GM12878 (cell line): Measurements from ENCODE around the gene OSGEPL1. TPM values are rescaled to one million over a fixed set of nuclear protein-coding genes. Genes with fewer than 3 reads are reported as not detected.

Experiments used
- CREB1 ChIP-seq: IDR thresholded peaks from 2 replicates; pipeline ENCODE4 v1.6.1; 2012; ENCODE audit warnings: low read depth, mild to moderate bottlenecking, inconsistent platforms
- GABPA ChIP-seq: IDR thresholded peaks from 2 replicates; pipeline ENCODE4 v1.6.1; 2014; ENCODE audit warnings: antibody characterized with exemption, low read depth, mild to moderate bottlenecking, inconsistent platforms
- HCFC1 ChIP-seq: fragments of 150-350 bp; IDR thresholded peaks from 2 replicates; pipeline ENCODE4 v1.6.1; 2014; ENCODE audit warnings: low read length
- JUNB ChIP-seq: IDR thresholded peaks from 2 replicates; pipeline ENCODE4 v1.6.1; 2016; ENCODE audit warnings: antibody characterized with exemption, mild to moderate bottlenecking
- JUND ChIP-seq: IDR thresholded peaks from 2 replicates; pipeline ENCODE4 v1.6.1; 2012; ENCODE audit warnings: low read depth, mild to moderate bottlenecking, low read length, improper control_type of control experiment, moderate library complexity
- MEF2B ChIP-seq: fragments of 450-650 bp; IDR thresholded peaks from 2 replicates; pipeline ENCODE4 v1.6.1; 2018; ENCODE audit warnings: mild to moderate bottlenecking, moderate library complexity; ENCODE audit not compliant: partially characterized antibody, poor library complexity, severe bottlenecking
- MTA2 ChIP-seq: fragments of 450-650 bp; IDR thresholded peaks from 2 replicates; pipeline ENCODE4 v1.6.1; 2016; ENCODE audit warnings: low read depth, mild to moderate bottlenecking, moderate library complexity
- NFYB ChIP-seq: IDR thresholded peaks from 2 replicates; pipeline ENCODE4 v1.6.1; 2011; ENCODE audit warnings: low read depth, mild to moderate bottlenecking, low read length, improper control_type of control experiment, moderate library complexity; ENCODE audit not compliant: insufficient read depth
- NR2C1 ChIP-seq: fragments of 450-650 bp; IDR thresholded peaks from 2 replicates; pipeline ENCODE4 v1.6.1; 2017; ENCODE audit warnings: antibody characterized with exemption, mild to moderate bottlenecking, moderate library complexity
- SP1 ChIP-seq: IDR thresholded peaks from one replicate; pipeline ENCODE4 v1.6.1; 2011; ENCODE audit warnings: low read depth, low read length
- TCF3 ChIP-seq: IDR thresholded peaks from 2 replicates; pipeline ENCODE4 v1.6.1; 2012; ENCODE audit warnings: low read depth, mild to moderate bottlenecking, low read length, borderline replicate concordance; ENCODE audit not compliant: insufficient read depth
- ZNF24 ChIP-seq: fragments of 450-650 bp; IDR thresholded peaks from 2 replicates; pipeline ENCODE4 v1.6.1; 2017; ENCODE audit warnings: antibody characterized with exemption, mild to moderate bottlenecking
- polyA plus RNA-seq, 11 experiments: library from polyadenylated mRNA; depleted of rRNA in 4 of 11; unstranded in 6 of 11; stranded (reverse) in 5 of 11; fragments of >200 nt; fragmentation: Nextera tagmentation in 4 of 11; fragmentation: Illumina TruSeq in 1 of 11; extraction: Ambion mirVana in 4 of 11; extraction: Trizol in 1 of 11; gene quantifications; 1 replicate in 1 of 11; 2 replicates in 10 of 11; pipeline versions ENCODE4 v1.2.1 to v1.2.3, GENCODE V29; 2011 to 2016; ENCODE audit warnings: inconsistent platforms in 2 of 11, missing spikeins in 2 of 11, low read depth in 1 of 11
- total RNA-seq, 4 experiments: library from RNA; depleted of rRNA in 3 of 4; stranded (reverse); fragments of >200 nt in 3 of 4; fragmentation: Illumina TruSeq in 1 of 4; extraction: Trizol in 1 of 4; gene quantifications; 2 replicates each; pipeline versions ENCODE4 v1.2.1 to v1.2.3, GENCODE V29; 2013 to 2021
- TF ChIP-seq, protein P1 (sequence below): fragments of 450-650 bp; IDR thresholded peaks from 2 replicates; pipeline ENCODE4 v1.6.1; 2016; ENCODE audit warnings: mild to moderate bottlenecking, moderate library complexity, borderline replicate concordance
- TF ChIP-seq, protein P2 (sequence below): fragments of 450-650 bp; IDR thresholded peaks from 2 replicates; pipeline ENCODE4 v1.6.1; 2016; ENCODE audit warnings: mild to moderate bottlenecking
- TF ChIP-seq, protein P3 (sequence below): IDR thresholded peaks from 2 replicates; pipeline ENCODE4 v1.6.1; 2012; ENCODE audit warnings: low read depth, low read length, improper control_type of control experiment
- TF ChIP-seq, protein P4 (sequence below): fragments of 450-650 bp; IDR thresholded peaks from 2 replicates; pipeline ENCODE4 v1.6.1; 2014; ENCODE audit warnings: mild to moderate bottlenecking
- TF ChIP-seq, protein P5 (sequence below): fragments of 450-650 bp; formaldehyde crosslinking; IDR thresholded peaks from 2 replicates; pipeline ENCODE4 v1.5.0; 2022; ENCODE audit warnings: mild to moderate bottlenecking, missing genetic modification characterization

The OSGEPL1 gene
- total and polyA plus RNA-seq, 10 of the 15 experiments (the other 5 are each of a cell fraction or from before 2014, with no cell fraction given): 6.7 to 18.0 (median 9.4) TPM

DNA sequence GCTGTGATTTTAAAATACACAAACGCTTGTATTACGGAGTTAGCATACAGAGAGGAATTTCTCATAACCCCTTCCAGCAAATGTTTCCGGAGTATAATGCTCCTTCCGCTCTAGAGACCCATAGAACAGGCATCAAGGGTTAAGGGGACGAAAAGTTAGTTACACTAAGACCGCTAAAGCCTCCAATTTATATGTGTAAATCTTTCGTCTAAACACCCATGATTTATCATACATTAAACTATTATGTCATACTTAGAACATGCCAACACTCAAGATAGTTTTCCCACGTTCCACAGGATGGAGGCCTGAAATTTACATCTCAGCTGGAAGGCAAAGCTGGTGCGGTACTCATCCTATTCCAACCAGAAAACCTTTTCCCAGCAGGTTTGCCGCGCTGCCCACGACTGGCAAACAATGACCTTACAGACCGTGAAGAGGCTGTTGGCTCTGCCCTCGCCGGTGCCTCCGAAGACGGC is 20.9 kb upstream of the OSGEPL1 start (continued):
- TF ChIP-seq, protein P1, sequence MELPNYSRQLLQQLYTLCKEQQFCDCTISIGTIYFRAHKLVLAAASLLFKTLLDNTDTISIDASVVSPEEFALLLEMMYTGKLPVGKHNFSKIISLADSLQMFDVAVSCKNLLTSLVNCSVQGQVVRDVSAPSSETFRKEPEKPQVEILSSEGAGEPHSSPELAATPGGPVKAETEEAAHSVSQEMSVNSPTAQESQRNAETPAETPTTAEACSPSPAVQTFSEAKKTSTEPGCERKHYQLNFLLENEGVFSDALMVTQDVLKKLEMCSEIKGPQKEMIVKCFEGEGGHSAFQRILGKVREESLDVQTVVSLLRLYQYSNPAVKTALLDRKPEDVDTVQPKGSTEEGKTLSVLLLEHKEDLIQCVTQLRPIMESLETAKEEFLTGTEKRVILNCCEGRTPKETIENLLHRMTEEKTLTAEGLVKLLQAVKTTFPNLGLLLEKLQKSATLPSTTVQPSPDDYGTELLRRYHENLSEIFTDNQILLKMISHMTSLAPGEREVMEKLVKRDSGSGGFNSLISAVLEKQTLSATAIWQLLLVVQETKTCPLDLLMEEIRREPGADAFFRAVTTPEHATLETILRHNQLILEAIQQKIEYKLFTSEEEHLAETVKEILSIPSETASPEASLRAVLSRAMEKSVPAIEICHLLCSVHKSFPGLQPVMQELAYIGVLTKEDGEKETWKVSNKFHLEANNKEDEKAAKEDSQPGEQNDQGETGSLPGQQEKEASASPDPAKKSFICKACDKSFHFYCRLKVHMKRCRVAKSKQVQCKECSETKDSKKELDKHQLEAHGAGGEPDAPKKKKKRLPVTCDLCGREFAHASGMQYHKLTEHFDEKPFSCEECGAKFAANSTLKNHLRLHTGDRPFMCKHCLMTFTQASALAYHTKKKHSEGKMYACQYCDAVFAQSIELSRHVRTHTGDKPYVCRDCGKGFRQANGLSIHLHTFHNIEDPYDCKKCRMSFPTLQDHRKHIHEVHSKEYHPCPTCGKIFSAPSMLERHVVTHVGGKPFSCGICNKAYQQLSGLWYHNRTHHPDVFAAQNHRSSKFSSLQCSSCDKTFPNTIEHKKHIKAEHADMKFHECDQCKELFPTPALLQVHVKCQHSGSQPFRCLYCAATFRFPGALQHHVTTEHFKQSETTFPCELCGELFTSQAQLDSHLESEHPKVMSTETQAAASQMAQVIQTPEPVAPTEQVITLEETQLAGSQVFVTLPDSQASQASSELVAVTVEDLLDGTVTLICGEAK: peak; percentile 82
- TF ChIP-seq HCFC1 (no peak), ZNF24 (no peak), NFYB (no peak), TCF3 (0 out of 2 replicates have a peak, but pooled peaks have one; percentile 10), JUNB (no peak; the same call in 1 of the 2 replicates), SP1 (no peak), JUND (no peak), MEF2B (peak; percentile 16), CREB1 (no peak), MTA2 (0 out of 2 replicates have a peak, but pooled peaks have one; percentile 20), GABPA (peak; percentile 88), NR2C1 (peak; percentile 92)
- TF ChIP-seq, protein P2, sequence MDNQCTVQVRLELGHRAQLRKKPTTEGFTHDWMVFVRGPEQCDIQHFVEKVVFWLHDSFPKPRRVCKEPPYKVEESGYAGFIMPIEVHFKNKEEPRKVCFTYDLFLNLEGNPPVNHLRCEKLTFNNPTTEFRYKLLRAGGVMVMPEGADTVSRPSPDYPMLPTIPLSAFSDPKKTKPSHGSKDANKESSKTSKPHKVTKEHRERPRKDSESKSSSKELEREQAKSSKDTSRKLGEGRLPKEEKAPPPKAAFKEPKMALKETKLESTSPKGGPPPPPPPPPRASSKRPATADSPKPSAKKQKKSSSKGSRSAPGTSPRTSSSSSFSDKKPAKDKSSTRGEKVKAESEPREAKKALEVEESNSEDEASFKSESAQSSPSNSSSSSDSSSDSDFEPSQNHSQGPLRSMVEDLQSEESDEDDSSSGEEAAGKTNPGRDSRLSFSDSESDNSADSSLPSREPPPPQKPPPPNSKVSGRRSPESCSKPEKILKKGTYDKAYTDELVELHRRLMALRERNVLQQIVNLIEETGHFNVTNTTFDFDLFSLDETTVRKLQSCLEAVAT: peak; percentile 64; the same call in 1 of the 2 replicates
- TF ChIP-seq, protein P3, sequence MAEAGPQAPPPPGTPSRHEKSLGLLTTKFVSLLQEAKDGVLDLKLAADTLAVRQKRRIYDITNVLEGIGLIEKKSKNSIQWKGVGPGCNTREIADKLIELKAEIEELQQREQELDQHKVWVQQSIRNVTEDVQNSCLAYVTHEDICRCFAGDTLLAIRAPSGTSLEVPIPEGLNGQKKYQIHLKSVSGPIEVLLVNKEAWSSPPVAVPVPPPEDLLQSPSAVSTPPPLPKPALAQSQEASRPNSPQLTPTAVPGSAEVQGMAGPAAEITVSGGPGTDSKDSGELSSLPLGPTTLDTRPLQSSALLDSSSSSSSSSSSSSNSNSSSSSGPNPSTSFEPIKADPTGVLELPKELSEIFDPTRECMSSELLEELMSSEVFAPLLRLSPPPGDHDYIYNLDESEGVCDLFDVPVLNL: no peak
- TF ChIP-seq, protein P4, sequence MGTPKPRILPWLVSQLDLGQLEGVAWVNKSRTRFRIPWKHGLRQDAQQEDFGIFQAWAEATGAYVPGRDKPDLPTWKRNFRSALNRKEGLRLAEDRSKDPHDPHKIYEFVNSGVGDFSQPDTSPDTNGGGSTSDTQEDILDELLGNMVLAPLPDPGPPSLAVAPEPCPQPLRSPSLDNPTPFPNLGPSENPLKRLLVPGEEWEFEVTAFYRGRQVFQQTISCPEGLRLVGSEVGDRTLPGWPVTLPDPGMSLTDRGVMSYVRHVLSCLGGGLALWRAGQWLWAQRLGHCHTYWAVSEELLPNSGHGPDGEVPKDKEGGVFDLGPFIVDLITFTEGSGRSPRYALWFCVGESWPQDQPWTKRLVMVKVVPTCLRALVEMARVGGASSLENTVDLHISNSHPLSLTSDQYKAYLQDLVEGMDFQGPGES: no peak
- TF ChIP-seq, protein P5, sequence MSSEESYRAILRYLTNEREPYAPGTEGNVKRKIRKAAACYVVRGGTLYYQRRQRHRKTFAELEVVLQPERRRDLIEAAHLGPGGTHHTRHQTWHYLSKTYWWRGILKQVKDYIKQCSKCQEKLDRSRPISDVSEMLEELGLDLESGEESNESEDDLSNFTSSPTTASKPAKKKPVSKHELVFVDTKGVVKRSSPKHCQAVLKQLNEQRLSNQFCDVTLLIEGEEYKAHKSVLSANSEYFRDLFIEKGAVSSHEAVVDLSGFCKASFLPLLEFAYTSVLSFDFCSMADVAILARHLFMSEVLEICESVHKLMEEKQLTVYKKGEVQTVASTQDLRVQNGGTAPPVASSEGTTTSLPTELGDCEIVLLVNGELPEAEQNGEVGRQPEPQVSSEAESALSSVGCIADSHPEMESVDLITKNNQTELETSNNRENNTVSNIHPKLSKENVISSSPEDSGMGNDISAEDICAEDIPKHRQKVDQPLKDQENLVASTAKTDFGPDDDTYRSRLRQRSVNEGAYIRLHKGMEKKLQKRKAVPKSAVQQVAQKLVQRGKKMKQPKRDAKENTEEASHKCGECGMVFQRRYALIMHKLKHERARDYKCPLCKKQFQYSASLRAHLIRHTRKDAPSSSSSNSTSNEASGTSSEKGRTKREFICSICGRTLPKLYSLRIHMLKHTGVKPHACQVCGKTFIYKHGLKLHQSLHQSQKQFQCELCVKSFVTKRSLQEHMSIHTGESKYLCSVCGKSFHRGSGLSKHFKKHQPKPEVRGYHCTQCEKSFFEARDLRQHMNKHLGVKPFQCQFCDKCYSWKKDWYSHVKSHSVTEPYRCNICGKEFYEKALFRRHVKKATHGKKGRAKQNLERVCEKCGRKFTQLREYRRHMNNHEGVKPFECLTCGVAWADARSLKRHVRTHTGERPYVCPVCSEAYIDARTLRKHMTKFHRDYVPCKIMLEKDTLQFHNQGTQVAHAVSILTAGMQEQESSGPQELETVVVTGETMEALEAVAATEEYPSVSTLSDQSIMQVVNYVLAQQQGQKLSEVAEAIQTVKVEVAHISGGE (CRISPR knock-in tag): peak; percentile 22; the same call in 1 of the 2 replicates
